H9 (cell line): ENCODE data around the gene TMEM140. TPM values are rescaled to one million over a fixed set of nuclear protein-coding genes. Genes with fewer than 3 reads are reported as not detected.

Experiments used
- DNase-seq: peaks from one replicate; pipeline ENCODE4 v3.0.0-alpha.2; 2017
- H2AFZ ChIP-seq: one replicate; pipeline ENCODE4 v1.6.1; 2013; ENCODE audit warnings: mild to moderate bottlenecking, low read length, control low read depth, moderate library complexity
- H2AK5ac ChIP-seq: 2 replicates; pipeline ENCODE4 v1.6.1; 2013; ENCODE audit warnings: low read length, control low read depth, mixed read lengths; ENCODE audit not compliant: insufficient read length
- H2BK120ac ChIP-seq: one replicate; pipeline ENCODE4 v1.6.1; 2013; ENCODE audit warnings: low read depth, mild to moderate bottlenecking, low read length, control low read depth, inconsistent platforms; ENCODE audit not compliant: poor library complexity, severe bottlenecking
- H2BK12ac ChIP-seq: 2 replicates; pipeline ENCODE4 v1.6.1; 2013; ENCODE audit warnings: low read length, control low read depth, mixed read lengths, low read depth; ENCODE audit not compliant: insufficient read length
- H2BK15ac ChIP-seq: 2 replicates; pipeline ENCODE4 v1.6.1; 2013; ENCODE audit warnings: low read depth, low read length, control low read depth
- H2BK20ac ChIP-seq: one replicate; pipeline ENCODE4 v1.6.1; 2013; ENCODE audit warnings: low read depth, mild to moderate bottlenecking, low read length, control low read depth, inconsistent platforms; ENCODE audit not compliant: poor library complexity, severe bottlenecking
- H2BK5ac ChIP-seq: 2 replicates; pipeline ENCODE4 v1.6.1; 2013; ENCODE audit warnings: low read length, control low read depth, mixed read lengths; ENCODE audit not compliant: insufficient read length
- H3K14ac ChIP-seq: 2 replicates; pipeline ENCODE4 v1.6.1; 2013; ENCODE audit warnings: low read length, control low read depth; ENCODE audit not compliant: insufficient read depth
- H3K18ac ChIP-seq: 2 replicates; pipeline ENCODE4 v1.6.1; 2013; ENCODE audit warnings: low read depth, mild to moderate bottlenecking, mixed read lengths, low read length, control low read depth; ENCODE audit not compliant: insufficient read length
- H3K23ac ChIP-seq: 2 replicates; pipeline ENCODE4 v1.6.1; 2013; ENCODE audit warnings: low read length, control low read depth, mixed read lengths, low read depth; ENCODE audit not compliant: insufficient read length
- H3K23me2 ChIP-seq: 2 replicates; pipeline ENCODE4 v1.6.1; 2013; ENCODE audit warnings: low read depth, mild to moderate bottlenecking, mixed read lengths, low read length, control low read depth; ENCODE audit not compliant: insufficient read length, poor library complexity, severe bottlenecking
- H3K27ac ChIP-seq: 2 replicates; pipeline ENCODE4 v1.5.1; 2013; ENCODE audit warnings: low read length, control low read depth, mixed read lengths, low read depth; ENCODE audit not compliant: insufficient read length
- H3K27me3 ChIP-seq: 2 replicates; pipeline ENCODE4 v1.6.1; 2013; ENCODE audit warnings: low read length, control low read depth, inconsistent platforms; ENCODE audit not compliant: insufficient read depth
- H3K4ac ChIP-seq: 2 replicates; pipeline ENCODE4 v1.6.1; 2013; ENCODE audit warnings: low read depth, mild to moderate bottlenecking, control low read depth, inconsistent platforms, low read length, moderate library complexity
- H3K4me1 ChIP-seq: 2 replicates; pipeline ENCODE4 v1.6.1; 2013; ENCODE audit warnings: low read length, control low read depth, inconsistent platforms; ENCODE audit not compliant: insufficient read depth
- H3K4me2 ChIP-seq: 2 replicates; pipeline ENCODE4 v1.6.1; 2013; ENCODE audit warnings: low read length, control low read depth, mixed read lengths; ENCODE audit not compliant: insufficient read length, insufficient read depth
- H3K56ac ChIP-seq: 2 replicates; pipeline ENCODE4 v1.6.1; 2013; ENCODE audit warnings: low read depth, mild to moderate bottlenecking, mixed read lengths, low read length, control low read depth; ENCODE audit not compliant: insufficient read length
- H3K79me1 ChIP-seq: 2 replicates; pipeline ENCODE4 v1.6.1; 2013; ENCODE audit warnings: low read depth, mild to moderate bottlenecking, moderate library complexity, low read length, control low read depth, inconsistent platforms; ENCODE audit not compliant: insufficient read depth, poor library complexity, severe bottlenecking
- H3K79me2 ChIP-seq: 2 replicates; pipeline ENCODE4 v1.6.1; 2013; ENCODE audit warnings: low read length, control low read depth, inconsistent platforms; ENCODE audit not compliant: insufficient read depth
- H3K9ac ChIP-seq: 2 replicates; pipeline ENCODE4 v1.6.1; 2013; ENCODE audit warnings: low read length, control low read depth, mixed read lengths; ENCODE audit not compliant: insufficient read length; ENCODE audit errors: extremely low read depth
- H3K9me3 ChIP-seq: one replicate; pipeline ENCODE4 v1.6.1; 2013; ENCODE audit warnings: low read depth, low read length, inconsistent platforms; ENCODE audit not compliant: control insufficient read depth
- H3T11ph ChIP-seq: one replicate; pipeline ENCODE4 v1.6.1; 2013; ENCODE audit warnings: mild to moderate bottlenecking, low read length, control low read depth, inconsistent platforms
- H4K20me1 ChIP-seq: one replicate; pipeline ENCODE4 v1.6.1; 2013; ENCODE audit not compliant: control insufficient read depth, insufficient read length, insufficient read depth
- H4K5ac ChIP-seq: 2 replicates; pipeline ENCODE4 v1.6.1; 2013; ENCODE audit warnings: low read depth, mild to moderate bottlenecking, mixed read lengths, low read length, control low read depth; ENCODE audit not compliant: insufficient read length
- H4K8ac ChIP-seq: replicated peaks from 2 replicates; pipeline ENCODE4 v1.6.1; 2013; ENCODE audit warnings: low read length, control low read depth, mixed read lengths, low read depth; ENCODE audit not compliant: insufficient read length
- H4K91ac ChIP-seq: 2 replicates; pipeline ENCODE4 v1.6.1; 2013; ENCODE audit warnings: low read depth, mild to moderate bottlenecking, moderate library complexity, mixed read lengths, low read length, control low read depth; ENCODE audit not compliant: insufficient read length
- H3K27ac Mint-ChIP-seq, 3 experiments: 2 replicates in 2 of 3; 3 replicates in 1 of 3; pipeline ENCODE4 v1.8.0; 2020 to 2021; ENCODE audit warnings: mixed read lengths in 3 of 3, mild to moderate bottlenecking in 1 of 3, moderate library complexity in 1 of 3
- H3K27me3 Mint-ChIP-seq: 2 replicates; pipeline ENCODE4 v1.8.0; 2021; ENCODE audit warnings: low read depth, mild to moderate bottlenecking, moderate library complexity, mixed read lengths
- H3K36me3 Mint-ChIP-seq, 3 experiments: 2 replicates in 2 of 3; 3 replicates in 1 of 3; pipeline ENCODE4 v1.8.0; 2020 to 2021; ENCODE audit warnings: low read depth in 3 of 3, mixed read lengths in 3 of 3; ENCODE audit not compliant: insufficient read depth in 1 of 3
- H3K4me1 Mint-ChIP-seq, 2 experiments: 2 replicates each; pipeline ENCODE4 v1.8.0; 2020; ENCODE audit warnings: mixed read lengths in 2 of 2
- H3K4me3 Mint-ChIP-seq, 2 experiments: 2 replicates in 1 of 2; 3 replicates in 1 of 2; pipeline ENCODE4 v1.8.0; 2020 to 2021; ENCODE audit warnings: mild to moderate bottlenecking in 2 of 2, mixed read lengths in 2 of 2, moderate library complexity in 1 of 2
- H3K9me3 Mint-ChIP-seq, 2 experiments: 2 replicates in 1 of 2; 3 replicates in 1 of 2; pipeline ENCODE4 v1.8.0; 2020; ENCODE audit warnings: mild to moderate bottlenecking in 2 of 2, mixed read lengths in 2 of 2, moderate library complexity in 1 of 2
- CTCF ChIP-seq: fragments of 200-600 bp; sonication (generic); conservative IDR thresholded peaks from 3 replicates; pipeline ENCODE4 v1.8.0; 2021; ENCODE audit warnings: antibody characterized with exemption, mild to moderate bottlenecking
- WGBS: extraction: QIAGEN DNeasy Blood & Tissue Kit; methylation state at CpG from one replicate; pipeline ENCODE4 v1.1.7; 2013; ENCODE audit warnings: missing lambda C conversion rate, low lambda C conversion rate, mixed read lengths; ENCODE audit not compliant: insufficient read length; ENCODE audit errors: extremely low coverage; 5-methylcytosine and 5-hydroxymethylcytosine counted together
- total RNA-seq: library from RNA; stranded (reverse); gene quantifications from 2 replicates; pipeline ENCODE4 v1.2.1, GENCODE V29; 2021

TMEM140 gene
- total RNA-seq, 1 experiment from 2014 or later, result not detected

- H3K36me3 Mint-ChIP-seq, result peaks cover 23 to 80% (median 60%) of the 10 kb centered on the region in 3 experiments
- H3K4me2 ChIP-seq, result no peak overlapping the region
- peaks cover 18% of the 10 kb centered on the region for H3K9me3 ChIP-seq
- H3K4me3 Mint-ChIP-seq, result no peak overlapping the region
- no peak overlapping the region for H2BK12ac ChIP-seq
- no peak overlapping the region for H3T11ph ChIP-seq
- no peak overlapping the region for H3K56ac ChIP-seq
- H3K4me1 Mint-ChIP-seq, result no peaks in the 10 kb centered on the region
- no CpG with 5 or more reads among the region's 7 CpGs for WGBS
- H3K18ac ChIP-seq, result no peak overlapping the region
- no peaks in the 10 kb centered on the region for H4K20me1 ChIP-seq
- H3K27me3 Mint-ChIP-seq, result no peaks in the 10 kb centered on the region
- no peak overlapping the region for H3K23ac ChIP-seq
- H3K9me3 Mint-ChIP-seq, result peaks cover 23 to 24% of the 10 kb centered on the region in 2 experiments
- H2AFZ ChIP-seq, result no peak overlapping the region
- no peak overlapping the region for H2BK5ac ChIP-seq
- no peaks in the 10 kb centered on the region for H3K23me2 ChIP-seq
- H3K4ac ChIP-seq, result no peak overlapping the region
- no peaks in the 10 kb centered on the region for H3K79me1 ChIP-seq
- H4K8ac ChIP-seq, result no peak overlapping the region
- no peak overlapping the region for H3K14ac ChIP-seq
- no peak overlapping the region for H4K91ac ChIP-seq
- no peak overlapping the region for H3K27ac Mint-ChIP-seq
- H4K5ac ChIP-seq, result no peak overlapping the region
- no peaks in the 10 kb centered on the region for H3K4me1 ChIP-seq
- H2BK15ac ChIP-seq, result no peak overlapping the region
- no peaks in the 10 kb centered on the region for H3K79me2 ChIP-seq
- H3K9ac ChIP-seq, result no peak overlapping the region
- no peak for DNase-seq
- no peak overlapping the region for H3K27ac ChIP-seq
- H3K27me3 ChIP-seq, result no peaks in the 10 kb centered on the region
- H2AK5ac ChIP-seq, result no peak overlapping the region
- no peak overlapping the region for H2BK120ac ChIP-seq
- no peak overlapping the region for H2BK20ac ChIP-seq
- no peak for TF ChIP-seq CTCF
These were observed 37.8 kb downstream of the TMEM140 start for GRCh38 chr7:135185471-135186260.
